Adrenal gland (tissue), 5 donors: ENCODE results near the gene SLC8A2.

Experiments
- POLR2A ChIP-seq, 2 donors: fragments of 450-650 bp; IDR thresholded peaks; one replicate each; pipeline ENCODE4 v1.6.1; 2017; ENCODE audit warnings: antibody characterized with exemption in 2 of 2, mild to moderate bottlenecking in 2 of 2, moderate library complexity in 1 of 2
- TF ChIP-seq, protein P1 (sequence below), 6 experiments: fragments of 450-650 bp in 4 of 6; fragments of 200-600 bp in 2 of 6; sonication (generic) in 1 of 6; IDR thresholded peaks; 1 replicate in 5 of 6; 2 replicates in 1 of 6; pipeline versions ENCODE4 v1.5.1 to v1.8.0; 2016 to 2021; ENCODE audit warnings: antibody characterized with exemption in 6 of 6, mild to moderate bottlenecking in 2 of 6, moderate library complexity in 1 of 6
- donor health status: DM: no; HTN: no; CAD: no.

DNA sequence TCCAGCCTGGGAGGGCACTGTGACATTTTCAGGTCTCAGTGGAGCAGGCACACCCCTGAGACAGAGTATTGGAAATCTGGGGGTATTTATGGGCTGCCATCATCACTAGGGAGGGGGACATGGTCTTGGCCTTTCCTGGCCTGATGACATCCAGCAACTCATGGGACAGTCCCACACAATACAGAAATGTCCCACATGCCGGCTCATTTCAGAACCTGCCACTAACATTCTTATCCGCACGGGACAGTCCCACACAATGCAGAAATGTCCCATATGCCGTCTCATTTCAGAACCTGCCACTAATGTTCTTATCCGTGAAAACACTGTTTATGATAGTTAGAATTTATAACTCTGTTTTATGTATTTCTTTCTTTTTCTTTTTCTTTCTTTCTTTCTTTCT is 9.8 kb downstream of the SLC8A2 start:
- TF ChIP-seq, protein P1, sequence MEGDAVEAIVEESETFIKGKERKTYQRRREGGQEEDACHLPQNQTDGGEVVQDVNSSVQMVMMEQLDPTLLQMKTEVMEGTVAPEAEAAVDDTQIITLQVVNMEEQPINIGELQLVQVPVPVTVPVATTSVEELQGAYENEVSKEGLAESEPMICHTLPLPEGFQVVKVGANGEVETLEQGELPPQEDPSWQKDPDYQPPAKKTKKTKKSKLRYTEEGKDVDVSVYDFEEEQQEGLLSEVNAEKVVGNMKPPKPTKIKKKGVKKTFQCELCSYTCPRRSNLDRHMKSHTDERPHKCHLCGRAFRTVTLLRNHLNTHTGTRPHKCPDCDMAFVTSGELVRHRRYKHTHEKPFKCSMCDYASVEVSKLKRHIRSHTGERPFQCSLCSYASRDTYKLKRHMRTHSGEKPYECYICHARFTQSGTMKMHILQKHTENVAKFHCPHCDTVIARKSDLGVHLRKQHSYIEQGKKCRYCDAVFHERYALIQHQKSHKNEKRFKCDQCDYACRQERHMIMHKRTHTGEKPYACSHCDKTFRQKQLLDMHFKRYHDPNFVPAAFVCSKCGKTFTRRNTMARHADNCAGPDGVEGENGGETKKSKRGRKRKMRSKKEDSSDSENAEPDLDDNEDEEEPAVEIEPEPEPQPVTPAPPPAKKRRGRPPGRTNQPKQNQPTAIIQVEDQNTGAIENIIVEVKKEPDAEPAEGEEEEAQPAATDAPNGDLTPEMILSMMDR (IDR thresholded peaks at IDR 0.05): no peak
- no peak for TF ChIP-seq POLR2A (IDR thresholded peaks at IDR 0.05)
